ENCODE data around the gene VASH1.

DNA sequence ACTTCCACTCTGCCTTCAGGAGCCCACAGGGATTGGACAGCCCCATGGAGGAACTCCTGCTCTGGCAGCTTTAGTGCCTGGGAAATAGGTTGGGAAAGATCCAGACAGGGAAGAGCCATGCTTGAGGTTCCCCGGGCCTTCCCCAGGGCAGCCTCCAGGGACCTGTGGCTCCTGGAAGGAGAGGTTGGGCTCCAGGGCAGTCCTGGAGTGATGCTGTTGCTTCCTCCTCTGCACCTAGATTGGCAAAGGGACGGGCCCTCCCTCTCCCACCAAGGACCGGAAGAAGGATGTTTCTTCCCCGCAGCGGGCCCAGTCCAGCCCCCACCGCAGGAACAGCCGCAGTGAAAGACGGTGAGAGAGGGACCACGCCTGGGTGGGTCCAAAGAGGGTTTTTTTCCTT lies 16.5 kb downstream of the VASH1 start:
- TF ChIP-seq YY1 (IDR thresholded peaks at IDR 0.05; ENCODE audit: insufficient read depth, insufficient read length) = no peak
- no peak for TF ChIP-seq SUZ12 (IDR thresholded peaks at IDR 0.05; ENCODE audit: extremely low read depth, insufficient read depth, insufficient read length)
- no peak for TF ChIP-seq ZNF274 (IDR thresholded peaks at IDR 0.05; ENCODE audit: low read depth, low read length)
